ENCODE results near the gene ZNF717. TPM values are rescaled to one million over a fixed set of nuclear protein-coding genes. Genes with fewer than 3 reads are reported as not detected.

Gene ZNF717
- total and polyA plus RNA-seq, 4 donors, result 2.5 to 28.5 (median 9.0) TPM

DNA sequence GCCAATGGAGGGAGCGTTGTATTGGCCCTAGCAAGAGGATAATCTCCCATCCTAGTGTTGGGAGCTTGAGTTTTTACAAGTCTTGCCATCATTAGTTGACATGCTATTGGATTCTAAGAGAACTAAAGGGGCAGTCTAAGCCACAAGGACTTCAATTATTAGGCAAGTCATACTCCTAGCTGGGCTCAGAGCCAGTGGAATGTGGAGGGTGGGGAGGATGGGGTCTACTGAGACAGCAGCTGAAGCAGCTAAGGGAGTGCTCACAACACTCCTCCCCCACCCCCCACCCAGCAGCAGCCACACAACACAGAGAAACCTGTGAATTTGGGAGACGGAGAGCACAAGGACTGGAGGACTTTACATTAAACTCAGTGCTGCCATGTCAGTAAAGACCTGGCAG lies 93.3 kb downstream of the ZNF717 start:
- Histone ChIP-seq H3K27ac (ENCODE audit: low read depth in 1 of 2, low read length in 1 of 2) (no peak overlapping the region), H3K9ac (ENCODE audit: insufficient read depth in 1 of 2, low read length in 2 of 2) (no peak overlapping the region), H3K9me3 (ENCODE audit: control insufficient read depth in 4 of 4, insufficient read depth in 3 of 4, low read length in 3 of 4) (peaks cover 0 to 10% (median 2%) of the 10 kb centered on the region in 4 donors), H3K4me3 (no peak overlapping the region), H3K36me3 (ENCODE audit: control insufficient read depth in 4 of 4, insufficient read depth in 4 of 4, low read length in 4 of 4) (no peaks in the 10 kb centered on the region), H3K27me3 (ENCODE audit: control insufficient read depth in 3 of 3, insufficient read depth in 3 of 3, low read length in 2 of 3) (no peaks in the 10 kb centered on the region), H3K4me1 (ENCODE audit: control insufficient read depth in 5 of 5, insufficient read depth in 5 of 5, low read length in 5 of 5) (no peaks in the 10 kb centered on the region)
- 11 to 60% methylated on average over 2 of the region's 2 CpGs for WGBS, 2 donors
- TF ChIP-seq CTCF (IDR thresholded peaks at IDR 0.05; ENCODE audit: control extremely low read depth, extremely low read depth), result no peak
- DNase-seq (peak in 2 of 3 donors; percentile 14 to 19), ATAC-seq (ENCODE audit: insufficient read depth, low FRiP score) (no peak)

DNA sequence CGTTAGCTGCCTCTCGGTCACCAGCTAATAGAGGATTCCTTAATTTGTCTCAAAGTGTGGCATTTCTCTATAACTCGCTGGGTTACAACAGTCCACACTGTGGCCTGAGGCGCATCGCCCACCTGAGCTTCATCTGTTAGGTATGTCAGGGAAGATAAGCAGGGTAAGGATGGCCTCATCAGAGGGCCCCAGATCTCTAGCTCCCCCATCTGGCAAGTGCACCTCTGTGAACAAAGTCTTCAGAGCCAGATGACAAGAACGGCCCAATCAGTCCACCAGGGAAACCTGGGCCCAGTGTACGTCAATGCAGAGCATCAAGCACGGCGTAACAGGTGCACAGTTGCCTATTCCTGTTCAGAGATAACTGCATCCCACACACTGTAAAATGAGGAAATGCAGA lies 98.0 kb downstream of the ZNF717 start:
- ATAC-seq (ENCODE audit: insufficient read depth, low FRiP score) (no peak), DNase-seq (no peak)
- Histone ChIP-seq H3K9ac (ENCODE audit: insufficient read depth in 1 of 2, low read length in 2 of 2) (no peak overlapping the region), H3K27me3 (ENCODE audit: control insufficient read depth in 3 of 3, insufficient read depth in 3 of 3, low read length in 2 of 3) (no peaks in the 10 kb centered on the region), H3K4me1 (ENCODE audit: control insufficient read depth in 5 of 5, insufficient read depth in 5 of 5, low read length in 5 of 5) (no peaks in the 10 kb centered on the region), H3K36me3 (ENCODE audit: control insufficient read depth in 4 of 4, insufficient read depth in 4 of 4, low read length in 4 of 4) (no peaks in the 10 kb centered on the region), H3K4me3 (no peak overlapping the region), H3K9me3 (ENCODE audit: control insufficient read depth in 4 of 4, insufficient read depth in 3 of 4, low read length in 3 of 4) (peaks cover 0 to 12% (median under 1%) of the 10 kb centered on the region in 4 donors), H3K27ac (ENCODE audit: low read depth in 1 of 2, low read length in 1 of 2) (no peak overlapping the region)
- 89 to 93% methylated on average over 9 of the region's 9 CpGs for WGBS, 2 donors
- no peak for TF ChIP-seq CTCF (IDR thresholded peaks at IDR 0.05; ENCODE audit: control extremely low read depth, extremely low read depth)

Small RNAs within 50 kb of the gene (small RNA-seq; reads per million reads assigned to genes)
- not detected for gene MIR4273 (ENCODE audit: low replicate concordance)

Other genes starting within 250 kb of the ZNF717 start
- gene FRG2C, start 121.2 kb downstream of the ZNF717 start, total RNA-seq, result not detected
- gene FRG2C, start 121.2 kb downstream of the ZNF717 start, polyA plus RNA-seq, result not detected